Fibroblast of lung (primary cell): ENCODE measurements around the gene INSYN1.
"Not testable (repeated sequence)": the region's sequence is repeated elsewhere in the genome, so short reads cannot be mapped to it uniquely, and the experiment has no call there.

Source experiments
- EZH2 ChIP-seq: IDR thresholded peaks from 2 replicates; pipeline ENCODE4 v1.5.1; 2012; ENCODE audit warnings: low read length, control low read depth, mild to moderate bottlenecking; ENCODE audit errors: missing control alignments
- TF ChIP-seq, protein P1 (sequence below), 2 donors: IDR thresholded peaks in 1 of 2; conservative IDR thresholded peaks in 1 of 2; 1 replicate in 1 of 2; 2 replicates in 1 of 2; pipeline ENCODE4 v1.5.1; 2011 to 2012; ENCODE audit warnings: low read length in 2 of 2, control low read depth in 1 of 2, inconsistent platforms in 1 of 2, low read depth in 1 of 2, mild to moderate bottlenecking in 1 of 2

DNA sequence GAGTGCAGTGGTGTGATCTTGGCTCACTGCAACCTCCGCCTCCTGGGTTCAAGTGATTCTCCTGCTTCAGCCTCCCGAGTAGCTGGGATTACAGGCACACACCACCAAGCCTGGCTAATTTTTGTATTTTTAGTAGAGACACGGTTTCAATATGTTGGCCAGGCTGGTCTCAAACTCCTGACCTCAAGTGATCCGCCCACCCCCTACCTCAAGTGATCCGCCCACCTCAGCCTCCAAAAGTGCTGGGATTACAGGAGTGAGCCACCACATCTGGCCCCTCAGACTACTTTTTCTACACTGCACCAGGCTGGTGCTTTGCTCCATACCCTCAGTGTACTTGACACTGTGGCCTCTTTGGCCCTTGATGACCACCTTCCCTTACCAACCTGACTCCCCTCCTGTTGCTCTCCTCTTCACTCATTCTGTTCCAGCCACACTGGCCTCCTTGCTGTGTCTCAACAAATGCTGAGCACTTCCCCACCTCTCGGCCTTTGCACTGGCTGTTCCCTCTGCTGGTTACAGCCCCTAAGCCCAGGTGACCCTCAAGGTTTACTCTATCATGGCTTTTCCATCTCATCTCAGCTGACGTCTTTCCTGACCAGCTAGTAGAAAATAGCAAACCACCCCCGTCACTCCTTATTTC lies 39.9 kb upstream of the INSYN1 start:
- TF ChIP-seq, protein P1, sequence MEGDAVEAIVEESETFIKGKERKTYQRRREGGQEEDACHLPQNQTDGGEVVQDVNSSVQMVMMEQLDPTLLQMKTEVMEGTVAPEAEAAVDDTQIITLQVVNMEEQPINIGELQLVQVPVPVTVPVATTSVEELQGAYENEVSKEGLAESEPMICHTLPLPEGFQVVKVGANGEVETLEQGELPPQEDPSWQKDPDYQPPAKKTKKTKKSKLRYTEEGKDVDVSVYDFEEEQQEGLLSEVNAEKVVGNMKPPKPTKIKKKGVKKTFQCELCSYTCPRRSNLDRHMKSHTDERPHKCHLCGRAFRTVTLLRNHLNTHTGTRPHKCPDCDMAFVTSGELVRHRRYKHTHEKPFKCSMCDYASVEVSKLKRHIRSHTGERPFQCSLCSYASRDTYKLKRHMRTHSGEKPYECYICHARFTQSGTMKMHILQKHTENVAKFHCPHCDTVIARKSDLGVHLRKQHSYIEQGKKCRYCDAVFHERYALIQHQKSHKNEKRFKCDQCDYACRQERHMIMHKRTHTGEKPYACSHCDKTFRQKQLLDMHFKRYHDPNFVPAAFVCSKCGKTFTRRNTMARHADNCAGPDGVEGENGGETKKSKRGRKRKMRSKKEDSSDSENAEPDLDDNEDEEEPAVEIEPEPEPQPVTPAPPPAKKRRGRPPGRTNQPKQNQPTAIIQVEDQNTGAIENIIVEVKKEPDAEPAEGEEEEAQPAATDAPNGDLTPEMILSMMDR (conservative IDR thresholded peaks at IDR 0.05 in 1 of 2, IDR thresholded peaks at IDR 0.05 in 1 of 2; ENCODE audit: low read depth in 1 of 2, low read length in 2 of 2): not testable (repeated sequence)
- not testable (repeated sequence) for TF ChIP-seq EZH2
